ENCODE results near the gene CYTIP.

CYTIP gene

GRCh38 chr2:157427922-157428303, 16.0 kb downstream of the CYTIP start:
- Histone ChIP-seq H3K9ac (ENCODE audit: low read length) (no peak overlapping the region), H3K36me3 (ENCODE audit: insufficient read depth, low read length) (peaks cover 99% of the 10 kb centered on the region), H3K9me3 (ENCODE audit: low read length) (no peaks in the 10 kb centered on the region), H3K4me2 (ENCODE audit: low read length) (no peak overlapping the region), H3K4me1 (ENCODE audit: insufficient read depth, low read length, severe bottlenecking) (no peaks in the 10 kb centered on the region), H3K27me3 (ENCODE audit: insufficient read depth, low read length) (no peaks in the 10 kb centered on the region), H3K9me2 (ENCODE audit: low read depth, low read length) (no peaks in the 10 kb centered on the region), H3K79me2 (ENCODE audit: insufficient read depth, low read length) (peaks cover 18% of the 10 kb centered on the region; the same call in 1 of the 2 replicates), H3F3A (ENCODE audit: insufficient read depth, low read length) (no peaks in the 10 kb centered on the region; the same call in 1 of the 2 replicates), H3K4me3 (ENCODE audit: low read depth, low read length, poor library complexity, severe bottlenecking) (no peak overlapping the region), H3K27ac (ENCODE audit: low read depth, low read length, poor library complexity, severe bottlenecking) (no peak overlapping the region), H2AFZ (ENCODE audit: low read length) (no peak overlapping the region), H4K20me1 (ENCODE audit: insufficient read depth, low read length) (no peaks in the 10 kb centered on the region; the same call in 1 of the 2 replicates)
- no peak for TF ChIP-seq EZH2 (IDR thresholded peaks at IDR 0.05; ENCODE audit: borderline replicate concordance, low read length)

DNA sequence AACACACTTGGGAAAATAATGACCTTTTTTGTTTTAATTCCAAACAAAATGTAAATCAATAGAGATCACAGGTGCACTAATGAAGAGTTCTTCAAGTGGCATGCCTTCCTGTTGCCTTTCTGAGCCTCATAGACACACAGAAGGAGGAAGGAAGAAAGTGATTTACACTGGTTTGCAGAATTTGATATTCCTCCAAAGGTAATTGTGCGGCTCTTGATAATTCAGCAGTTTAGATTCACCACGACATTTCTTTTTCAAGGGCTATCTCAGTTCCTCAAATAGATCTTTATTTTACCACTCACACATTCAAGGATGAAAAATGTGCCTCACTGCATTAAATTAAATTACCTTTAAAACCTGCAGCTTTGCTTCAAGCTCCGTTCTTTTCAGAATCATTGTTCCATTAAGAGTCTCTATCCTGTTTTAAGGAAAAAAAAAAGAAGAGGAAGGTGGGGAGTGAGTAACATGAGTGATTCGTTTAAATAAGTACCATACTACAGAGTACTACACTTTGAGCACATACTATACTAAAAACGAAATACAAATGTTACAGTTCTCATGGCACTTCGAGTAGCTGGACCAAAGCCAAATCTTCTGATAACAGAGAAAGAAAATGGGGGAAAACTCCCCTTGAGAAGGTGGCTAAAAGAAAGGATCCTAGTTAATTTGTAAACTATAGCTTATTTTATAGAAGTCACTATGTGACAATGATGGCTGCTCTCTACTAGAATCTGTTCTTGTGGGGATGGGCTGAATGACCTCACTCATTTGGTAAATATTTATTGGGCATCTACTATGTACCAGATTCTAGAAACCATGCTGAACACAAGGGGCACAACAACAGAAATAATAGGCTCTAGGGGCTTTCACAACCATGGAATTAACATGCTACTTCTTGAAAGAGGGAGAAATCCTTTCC, 16.6 kb downstream of the CYTIP start:
- H3K4me2 ChIP-seq (ENCODE audit: low read length), result no peak overlapping the region
- no peak overlapping the region for H2AFZ ChIP-seq (ENCODE audit: low read length)
- no peaks in the 10 kb centered on the region for H3K9me3 ChIP-seq (ENCODE audit: low read length)
- no peak overlapping the region for H3K4me3 ChIP-seq (ENCODE audit: low read depth, low read length, poor library complexity, severe bottlenecking)
- no peak overlapping the region for H3K9ac ChIP-seq (ENCODE audit: low read length)
- H3F3A ChIP-seq (ENCODE audit: insufficient read depth, low read length), result no peaks in the 10 kb centered on the region; the same call in 1 of the 2 replicates
- peaks cover 12% of the 10 kb centered on the region; the same call in 1 of the 2 replicates for H3K79me2 ChIP-seq (ENCODE audit: insufficient read depth, low read length)
- H3K4me1 ChIP-seq (ENCODE audit: insufficient read depth, low read length, severe bottlenecking), result no peaks in the 10 kb centered on the region
- no peaks in the 10 kb centered on the region for H3K27me3 ChIP-seq (ENCODE audit: insufficient read depth, low read length)
- H3K36me3 ChIP-seq (ENCODE audit: insufficient read depth, low read length), result peaks cover 99% of the 10 kb centered on the region
- no peaks in the 10 kb centered on the region for H3K9me2 ChIP-seq (ENCODE audit: low read depth, low read length)
- no peak overlapping the region for H3K27ac ChIP-seq (ENCODE audit: low read depth, low read length, poor library complexity, severe bottlenecking)
- H4K20me1 ChIP-seq (ENCODE audit: insufficient read depth, low read length), result no peaks in the 10 kb centered on the region; the same call in 1 of the 2 replicates
- no peak for TF ChIP-seq CTCF (IDR thresholded peaks at IDR 0.05; ENCODE audit: low read length)
- no peak for TF ChIP-seq EZH2 (IDR thresholded peaks at IDR 0.05; ENCODE audit: borderline replicate concordance, low read length)

DNA sequence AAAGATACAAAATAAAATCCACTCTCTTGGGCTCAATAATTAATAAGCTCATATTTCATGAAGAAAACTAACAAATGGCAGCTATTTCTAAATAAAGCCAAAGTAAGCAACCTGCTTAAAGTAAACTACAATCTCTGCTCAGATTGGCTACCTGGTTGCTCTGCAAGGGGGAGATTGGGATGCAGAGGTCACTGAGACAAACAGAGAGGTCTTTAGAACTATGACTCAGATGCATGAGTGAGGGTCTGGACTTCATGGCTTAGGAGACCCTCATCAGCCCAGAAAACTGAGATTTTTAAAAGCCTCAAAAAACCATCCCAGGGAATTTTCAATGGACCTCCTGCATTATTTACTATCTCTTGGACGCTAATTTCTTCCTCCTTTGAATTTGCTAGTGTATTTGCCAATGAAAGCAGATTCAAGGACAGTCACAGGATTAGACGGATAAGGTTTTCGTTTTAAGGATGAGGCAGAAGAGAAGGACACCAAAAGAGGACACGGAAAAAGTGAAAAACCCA, 17.4 kb downstream of the CYTIP start:
- no peaks in the 10 kb centered on the region for H3K27me3 ChIP-seq (ENCODE audit: insufficient read depth, low read length)
- H3F3A ChIP-seq (ENCODE audit: insufficient read depth, low read length), result no peaks in the 10 kb centered on the region; the same call in 1 of the 2 replicates
- H4K20me1 ChIP-seq (ENCODE audit: insufficient read depth, low read length), result no peaks in the 10 kb centered on the region; the same call in 1 of the 2 replicates
- no peaks in the 10 kb centered on the region for H3K9me3 ChIP-seq (ENCODE audit: low read length)
- H3K4me1 ChIP-seq (ENCODE audit: insufficient read depth, low read length, severe bottlenecking), result no peaks in the 10 kb centered on the region
- H3K4me2 ChIP-seq (ENCODE audit: low read length), result no peak overlapping the region
- TF ChIP-seq EZH2 (IDR thresholded peaks at IDR 0.05; ENCODE audit: borderline replicate concordance, low read length) (no peak), CTCF (IDR thresholded peaks at IDR 0.05; ENCODE audit: low read length) (no peak)
- no peaks in the 10 kb centered on the region for H3K9me2 ChIP-seq (ENCODE audit: low read depth, low read length)
- H3K27ac ChIP-seq (ENCODE audit: low read depth, low read length, poor library complexity, severe bottlenecking), result no peak overlapping the region
- H3K79me2 ChIP-seq (ENCODE audit: insufficient read depth, low read length), result peaks cover 4% of the 10 kb centered on the region; the same call in 1 of the 2 replicates
- H3K36me3 ChIP-seq (ENCODE audit: insufficient read depth, low read length), result peaks cover 99% of the 10 kb centered on the region
- H2AFZ ChIP-seq (ENCODE audit: low read length), result no peak overlapping the region
- no peak overlapping the region for H3K4me3 ChIP-seq (ENCODE audit: low read depth, low read length, poor library complexity, severe bottlenecking)
- H3K9ac ChIP-seq (ENCODE audit: low read length), result no peak overlapping the region
